ENCODE measurements around the gene KNOP1. TPM values are rescaled to one million over a fixed set of nuclear protein-coding genes. Genes with fewer than 3 reads are reported as not detected.

KNOP1 gene
- total RNA-seq, 1 experiment from 2014 or later: 65.0 TPM

- no TSS peak for BruUV-seq (replicated peaks)
- Histone ChIP-seq H3K9me3 (ENCODE audit: low read depth, low read length, poor library complexity, severe bottlenecking) (no peaks in the 10 kb centered on the region), H3K36me3 (ENCODE audit: insufficient read depth, low read length, poor library complexity, severe bottlenecking) (no peaks in the 10 kb centered on the region), H3K27ac (ENCODE audit: low read depth, low read length, poor library complexity, severe bottlenecking) (no peak overlapping the region), H3K4me1 (ENCODE audit: insufficient read depth, low read length, poor library complexity, severe bottlenecking) (peaks cover 9% of the 10 kb centered on the region), H3K27me3 (replicated peaks; ENCODE audit: insufficient read depth, low read depth, low read length, poor library complexity) (no peaks in the 10 kb centered on the region), H3K4me3 (ENCODE audit: low read depth, low read length, poor library complexity, severe bottlenecking) (no peak overlapping the region)
- POLR2A ChIA-PET (ENCODE audit: low non-redundant PET): no interaction called here
- TF ChIP-seq EZH2 (IDR thresholded peaks at IDR 0.05; ENCODE audit: borderline replicate concordance, low read depth, low read length, poor library complexity, severe bottlenecking): no peak
- DNase-seq (ENCODE audit: low spot score): no peak
- intact Hi-C loops (cut with micrococcal nuclease; ENCODE audit: unreplicated experiment): no loop called here
- CTCF ChIA-PET: no interaction called here
Measured at GRCh38 chr16:19746561-19746960, 28.5 kb upstream of the KNOP1 start.

DNA sequence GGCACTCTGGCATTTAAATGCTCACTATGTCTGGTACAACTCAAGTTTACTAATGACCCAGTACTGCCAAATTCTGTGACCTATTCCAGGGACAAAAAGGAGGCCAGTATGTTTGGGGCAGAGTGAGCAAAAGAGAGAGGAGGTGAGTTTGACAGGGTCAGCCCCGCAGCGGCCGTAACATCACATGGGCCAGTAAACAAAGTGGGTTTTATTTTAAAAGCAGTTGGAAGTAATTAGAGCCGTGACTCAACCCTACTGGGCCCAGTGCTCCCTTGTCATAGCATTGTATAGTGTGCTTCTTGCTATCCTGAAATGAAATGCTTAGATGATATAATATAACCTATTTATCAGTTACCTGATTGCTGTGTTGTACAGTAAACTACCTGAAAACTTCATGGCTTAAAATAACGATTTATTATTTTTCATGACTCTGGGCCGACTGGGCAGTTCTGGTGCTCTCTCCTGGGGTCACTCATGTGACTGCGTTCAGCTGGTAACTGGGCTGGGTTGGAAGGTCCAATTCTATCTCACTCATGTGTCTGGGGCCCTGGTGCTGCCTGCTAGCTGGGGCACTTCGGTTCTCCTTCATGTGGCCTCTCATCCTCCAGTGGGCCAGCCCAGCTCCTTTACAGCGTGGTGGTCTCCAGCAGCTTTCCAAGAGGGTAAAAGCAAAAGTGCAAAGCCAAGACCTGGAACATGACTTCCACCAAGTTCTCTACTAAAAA lies 27.4 kb upstream of the KNOP1 start:
- CTCF ChIA-PET: no interaction called here
- no peaks in the 10 kb centered on the region for H3K27me3 ChIP-seq (replicated peaks; ENCODE audit: insufficient read depth, low read depth, low read length, poor library complexity)
- H3K4me3 ChIP-seq (ENCODE audit: low read depth, low read length, poor library complexity, severe bottlenecking): no peak overlapping the region
- no peak overlapping the region for H3K27ac ChIP-seq (ENCODE audit: low read depth, low read length, poor library complexity, severe bottlenecking)
- TF ChIP-seq EZH2 (IDR thresholded peaks at IDR 0.05; ENCODE audit: borderline replicate concordance, low read depth, low read length, poor library complexity, severe bottlenecking) (no peak), CTCF (conservative IDR thresholded peaks at IDR 0.05; ENCODE audit: low read depth, low read length) (no peak)
- no peaks in the 10 kb centered on the region for H3K36me3 ChIP-seq (ENCODE audit: insufficient read depth, low read length, poor library complexity, severe bottlenecking)
- intact Hi-C loops (cut with micrococcal nuclease; ENCODE audit: unreplicated experiment): no loop called here
- POLR2A ChIA-PET (ENCODE audit: low non-redundant PET): no interaction called here
- BruUV-seq (replicated peaks): no TSS peak
- no peaks in the 10 kb centered on the region for H3K9me3 ChIP-seq (ENCODE audit: low read depth, low read length, poor library complexity, severe bottlenecking)
- DNase-seq (ENCODE audit: low spot score): no peak
- peaks cover 9% of the 10 kb centered on the region for H3K4me1 ChIP-seq (ENCODE audit: insufficient read depth, low read length, poor library complexity, severe bottlenecking)

- no peak overlapping the region for H3K27ac ChIP-seq (ENCODE audit: low read depth, low read length, poor library complexity, severe bottlenecking)
- intact Hi-C loops (cut with micrococcal nuclease; ENCODE audit: unreplicated experiment): no loop called here
- no peaks in the 10 kb centered on the region for H3K9me3 ChIP-seq (ENCODE audit: low read depth, low read length, poor library complexity, severe bottlenecking)
- DNase-seq (ENCODE audit: low spot score): no peak
- ChIA-PET POLR2A (ENCODE audit: low non-redundant PET) (no interaction called here), CTCF (no interaction called here)
- no peaks in the 10 kb centered on the region for H3K36me3 ChIP-seq (ENCODE audit: insufficient read depth, low read length, poor library complexity, severe bottlenecking)
- TF ChIP-seq EZH2 (IDR thresholded peaks at IDR 0.05; ENCODE audit: borderline replicate concordance, low read depth, low read length, poor library complexity, severe bottlenecking) (no peak), CTCF (conservative IDR thresholded peaks at IDR 0.05; ENCODE audit: low read depth, low read length) (no peak)
- no TSS peak for BruUV-seq (replicated peaks)
- no peaks in the 10 kb centered on the region for H3K27me3 ChIP-seq (replicated peaks; ENCODE audit: insufficient read depth, low read depth, low read length, poor library complexity)
- H3K4me3 ChIP-seq (ENCODE audit: low read depth, low read length, poor library complexity, severe bottlenecking): no peak overlapping the region
- H3K4me1 ChIP-seq (ENCODE audit: insufficient read depth, low read length, poor library complexity, severe bottlenecking): peaks cover 9% of the 10 kb centered on the region
Measured at GRCh38 chr16:19744670-19745069, 26.6 kb upstream of the KNOP1 start.

GRCh38 chr16:19743816-19744159 lies 25.8 kb upstream of the KNOP1 start:
- TF ChIP-seq CTCF (conservative IDR thresholded peaks at IDR 0.05; ENCODE audit: low read depth, low read length): no peak
- no peak for TF ChIP-seq EZH2 (IDR thresholded peaks at IDR 0.05; ENCODE audit: borderline replicate concordance, low read depth, low read length, poor library complexity, severe bottlenecking)
- CTCF ChIA-PET: no interaction called here
- no TSS peak for BruUV-seq (replicated peaks)
- POLR2A ChIA-PET (ENCODE audit: low non-redundant PET): no interaction called here
- Histone ChIP-seq H3K9me3 (ENCODE audit: low read depth, low read length, poor library complexity, severe bottlenecking) (no peaks in the 10 kb centered on the region), H3K36me3 (ENCODE audit: insufficient read depth, low read length, poor library complexity, severe bottlenecking) (no peaks in the 10 kb centered on the region), H3K4me3 (ENCODE audit: low read depth, low read length, poor library complexity, severe bottlenecking) (no peak overlapping the region), H3K4me1 (ENCODE audit: insufficient read depth, low read length, poor library complexity, severe bottlenecking) (peaks cover 9% of the 10 kb centered on the region), H3K27me3 (replicated peaks; ENCODE audit: insufficient read depth, low read depth, low read length, poor library complexity) (no peaks in the 10 kb centered on the region), H3K27ac (ENCODE audit: low read depth, low read length, poor library complexity, severe bottlenecking) (no peak overlapping the region)
- intact Hi-C loops (cut with micrococcal nuclease; ENCODE audit: unreplicated experiment): no loop called here
- DNase-seq (ENCODE audit: low spot score): no peak

All from A673 (cell line).